Gastrocnemius medialis (tissue), 4 donors: ENCODE data around the gene GSG1.

Source experiments
- POLR2A ChIP-seq, 2 donors: fragments of 450-650 bp; IDR thresholded peaks; one replicate each; pipeline ENCODE4 v1.6.1; 2017; ENCODE audit warnings: antibody characterized with exemption in 2 of 2, mild to moderate bottlenecking in 2 of 2, moderate library complexity in 2 of 2
- TF ChIP-seq, protein P1 (sequence below), 5 experiments: fragments of 450-650 bp in 3 of 5; fragments of 200-600 bp in 2 of 5; sonication (generic) in 2 of 5; IDR thresholded peaks in 4 of 5; conservative IDR thresholded peaks in 1 of 5; 1 replicate in 4 of 5; 2 replicates in 1 of 5; pipeline ENCODE4 v1.5.1; 2016 to 2019; ENCODE audit warnings: antibody characterized with exemption in 5 of 5, mild to moderate bottlenecking in 3 of 5, moderate library complexity in 3 of 5

DNA sequence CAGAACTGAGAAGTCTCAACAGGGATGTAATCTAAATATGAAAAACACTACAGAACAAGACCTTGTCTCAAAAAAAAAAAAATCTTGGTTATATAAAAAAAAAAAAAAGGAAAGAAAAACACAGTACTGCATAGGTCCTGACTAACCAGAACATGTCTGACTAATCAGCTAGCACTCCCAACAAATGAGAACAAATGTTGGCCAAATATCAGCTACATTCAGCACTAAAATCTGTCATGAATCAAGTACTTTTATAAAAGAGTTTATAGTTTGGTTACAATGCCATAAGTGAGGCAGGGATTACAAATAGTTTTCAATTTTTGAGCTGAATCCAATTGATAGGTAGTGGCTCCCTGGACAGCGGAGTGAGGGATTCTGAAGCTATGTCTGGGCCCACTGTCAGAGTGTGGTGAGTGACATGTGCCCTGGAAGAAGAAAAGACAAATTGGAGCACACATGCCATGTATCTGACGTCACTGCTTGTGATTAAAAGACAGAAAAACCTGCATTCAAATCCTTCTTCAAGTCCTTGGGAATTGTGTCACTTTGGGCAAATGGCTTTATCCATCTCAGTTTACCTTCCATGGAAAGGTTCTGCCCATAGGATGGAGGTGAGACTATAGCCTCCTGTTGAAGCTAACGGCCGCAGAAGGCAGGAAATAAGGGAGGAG lies 64.8 kb downstream of the GSG1 start:
- TF ChIP-seq, protein P1, sequence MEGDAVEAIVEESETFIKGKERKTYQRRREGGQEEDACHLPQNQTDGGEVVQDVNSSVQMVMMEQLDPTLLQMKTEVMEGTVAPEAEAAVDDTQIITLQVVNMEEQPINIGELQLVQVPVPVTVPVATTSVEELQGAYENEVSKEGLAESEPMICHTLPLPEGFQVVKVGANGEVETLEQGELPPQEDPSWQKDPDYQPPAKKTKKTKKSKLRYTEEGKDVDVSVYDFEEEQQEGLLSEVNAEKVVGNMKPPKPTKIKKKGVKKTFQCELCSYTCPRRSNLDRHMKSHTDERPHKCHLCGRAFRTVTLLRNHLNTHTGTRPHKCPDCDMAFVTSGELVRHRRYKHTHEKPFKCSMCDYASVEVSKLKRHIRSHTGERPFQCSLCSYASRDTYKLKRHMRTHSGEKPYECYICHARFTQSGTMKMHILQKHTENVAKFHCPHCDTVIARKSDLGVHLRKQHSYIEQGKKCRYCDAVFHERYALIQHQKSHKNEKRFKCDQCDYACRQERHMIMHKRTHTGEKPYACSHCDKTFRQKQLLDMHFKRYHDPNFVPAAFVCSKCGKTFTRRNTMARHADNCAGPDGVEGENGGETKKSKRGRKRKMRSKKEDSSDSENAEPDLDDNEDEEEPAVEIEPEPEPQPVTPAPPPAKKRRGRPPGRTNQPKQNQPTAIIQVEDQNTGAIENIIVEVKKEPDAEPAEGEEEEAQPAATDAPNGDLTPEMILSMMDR (IDR thresholded peaks at IDR 0.05 in 4 of 5, conservative IDR thresholded peaks at IDR 0.05 in 1 of 5): no peak
- TF ChIP-seq POLR2A (IDR thresholded peaks at IDR 0.05): no peak
